RPMI8226 (cell line): ENCODE data around the gene SPRED2.

Source experiments
- DNase-seq: peaks from one replicate; pipeline ENCODE4 v3.0.0-alpha.2; 2015

SPRED2 gene

DNA sequence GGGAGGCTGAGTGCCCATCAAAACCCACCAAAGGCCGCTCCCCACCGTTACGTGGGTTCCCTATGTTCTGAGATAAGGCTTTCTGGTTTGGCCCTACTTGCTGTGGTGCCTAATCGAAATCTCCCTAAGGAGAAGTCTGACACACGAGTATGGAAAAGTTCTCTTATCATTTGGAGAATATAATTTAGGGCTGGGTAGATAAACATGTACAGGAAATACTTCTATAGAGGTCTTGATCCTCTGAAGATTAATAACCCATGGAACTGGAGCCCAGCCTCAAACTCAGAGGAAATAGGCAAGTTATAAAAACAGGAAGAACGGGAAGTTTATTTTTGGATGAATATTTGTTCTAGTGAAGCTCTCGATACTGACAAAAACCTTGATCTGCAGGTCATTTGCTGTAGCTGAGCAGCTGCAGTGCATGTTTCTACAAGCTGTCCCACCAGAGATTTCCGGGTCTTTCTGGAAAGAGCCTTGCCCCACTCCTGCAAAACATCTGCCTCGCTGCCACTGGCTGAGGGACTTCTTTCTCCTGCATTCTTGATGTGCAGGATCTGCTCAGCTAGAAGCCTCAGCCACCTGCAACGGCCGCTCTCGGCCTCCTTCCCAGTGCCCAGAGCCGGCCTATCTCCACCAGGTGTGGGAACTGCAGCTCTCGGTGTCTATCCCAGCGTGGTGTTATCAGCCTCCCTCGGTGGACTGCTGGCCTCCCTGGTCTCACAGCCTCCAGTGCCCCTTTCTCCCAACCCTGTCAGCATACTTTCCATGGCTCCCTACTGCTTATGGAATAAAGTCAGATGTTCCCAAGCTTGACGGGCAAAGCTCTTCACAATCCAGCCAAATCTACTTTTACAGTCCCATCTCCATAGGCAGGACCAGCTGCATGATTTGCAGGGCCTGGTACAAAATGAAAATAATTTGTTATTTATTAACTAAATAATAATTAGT is 48.6 kb downstream of the SPRED2 start:
- DNase-seq = no peak

DNA sequence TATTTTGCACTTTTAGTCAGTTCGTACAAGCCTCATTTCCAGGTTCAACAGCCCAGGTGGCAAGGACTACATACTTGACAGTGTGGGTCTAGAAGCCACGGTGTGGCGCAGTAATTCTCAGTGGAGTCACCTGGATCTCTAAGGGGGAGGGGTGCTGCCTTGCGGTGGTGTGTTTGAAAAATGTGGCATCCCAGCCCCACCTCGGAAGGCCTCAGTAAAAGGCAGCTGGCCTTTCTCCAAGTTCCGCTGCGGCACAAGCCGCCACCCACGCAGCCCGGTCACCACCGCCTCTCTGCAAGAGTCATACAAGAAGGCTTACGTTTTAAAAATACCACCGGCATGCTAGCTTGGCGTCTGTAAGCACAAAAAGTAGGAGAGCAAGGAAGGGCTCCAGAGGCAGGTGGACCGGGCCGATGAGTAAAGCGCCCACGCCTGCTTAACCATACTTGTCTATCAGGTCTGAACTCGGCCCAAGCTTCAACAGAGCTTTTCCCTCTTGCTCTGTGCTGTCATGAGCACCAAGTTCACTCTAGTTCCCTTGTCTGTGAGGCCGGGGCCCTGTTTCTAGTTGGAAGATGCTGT is 49.5 kb downstream of the SPRED2 start:
- DNase-seq = peak; percentile 88

DNA sequence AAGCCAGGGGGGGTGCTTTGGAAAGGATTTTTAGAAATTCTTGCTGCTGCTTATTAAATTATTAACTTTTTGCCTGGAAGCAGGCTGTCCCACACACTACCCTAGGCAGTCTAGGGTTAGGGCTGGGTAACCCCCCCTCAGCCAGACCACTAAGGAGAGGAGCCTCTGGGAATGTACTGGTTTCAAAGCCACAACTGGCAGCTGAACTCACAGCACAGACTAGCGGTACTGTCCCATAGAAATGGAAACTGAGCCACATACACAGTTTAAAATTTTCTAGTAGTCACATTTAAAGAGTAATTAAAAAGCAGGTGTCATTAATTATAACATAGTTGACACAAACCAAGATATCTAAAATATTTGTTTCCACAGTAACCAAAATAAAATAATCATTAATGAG is 50.1 kb downstream of the SPRED2 start:
- no peak for DNase-seq

DNA sequence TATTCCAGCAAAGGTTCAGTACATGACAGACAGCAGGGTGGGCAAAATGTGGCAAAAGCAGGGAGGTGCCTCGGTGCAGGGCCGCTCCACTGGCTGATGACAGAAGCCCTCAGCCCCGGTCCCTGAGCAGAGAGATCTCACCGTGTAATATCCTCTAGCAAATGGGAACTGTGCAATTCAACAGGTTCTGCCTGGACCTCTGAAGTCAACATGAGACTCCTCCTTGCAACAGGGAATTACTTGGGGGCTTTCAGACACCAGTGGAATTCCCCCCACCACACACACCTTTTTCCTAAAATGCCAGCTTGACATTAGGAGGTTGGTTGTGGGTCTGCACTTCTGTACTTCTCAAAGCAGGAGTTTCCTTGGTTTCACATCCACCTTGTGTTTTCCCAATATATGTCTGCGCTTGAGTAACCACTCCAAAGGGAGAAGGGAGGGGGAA is 50.8 kb downstream of the SPRED2 start:
- DNase-seq = no peak

DNA sequence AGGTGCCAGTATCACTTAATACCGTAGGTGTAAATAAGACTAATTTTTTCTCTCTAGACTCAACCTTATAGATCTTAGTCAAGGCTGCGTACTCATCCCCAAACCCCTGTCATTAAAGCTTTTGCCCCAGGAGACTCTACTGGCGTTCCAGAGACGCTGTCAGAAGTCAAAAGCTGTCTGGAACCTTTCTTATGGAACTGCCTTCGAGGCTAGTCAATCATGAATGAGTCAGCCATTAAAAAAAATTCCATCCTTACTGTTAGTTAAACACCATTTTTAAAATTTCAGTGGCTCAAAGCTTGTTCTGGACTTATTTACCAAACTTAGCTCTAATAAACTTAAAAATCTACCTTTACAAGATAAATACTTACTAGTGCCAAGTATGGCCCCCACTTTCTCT is 52.1 kb downstream of the SPRED2 start:
- no peak for DNase-seq

DNA sequence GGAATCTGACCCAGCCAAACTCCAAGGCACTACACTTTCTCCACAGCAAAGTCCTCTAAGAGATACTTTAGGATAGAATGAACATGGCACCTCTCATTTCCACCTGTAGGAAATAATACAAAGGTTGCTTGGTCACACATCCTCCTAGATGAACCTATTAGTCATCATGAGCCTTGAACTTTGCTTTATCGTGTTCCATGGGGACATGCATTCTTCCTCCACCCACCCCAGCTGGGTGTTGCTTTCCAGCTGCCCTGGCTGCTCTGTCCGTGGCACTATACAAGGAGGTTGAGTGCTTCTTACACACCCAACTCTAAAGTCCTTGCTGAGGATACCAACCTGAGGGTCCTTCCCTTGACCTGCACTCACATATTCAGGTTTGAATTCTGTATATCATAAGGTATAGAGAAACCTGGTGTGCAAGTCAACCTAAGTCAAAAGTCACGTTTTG is 52.7 kb downstream of the SPRED2 start:
- DNase-seq = no peak

DNA sequence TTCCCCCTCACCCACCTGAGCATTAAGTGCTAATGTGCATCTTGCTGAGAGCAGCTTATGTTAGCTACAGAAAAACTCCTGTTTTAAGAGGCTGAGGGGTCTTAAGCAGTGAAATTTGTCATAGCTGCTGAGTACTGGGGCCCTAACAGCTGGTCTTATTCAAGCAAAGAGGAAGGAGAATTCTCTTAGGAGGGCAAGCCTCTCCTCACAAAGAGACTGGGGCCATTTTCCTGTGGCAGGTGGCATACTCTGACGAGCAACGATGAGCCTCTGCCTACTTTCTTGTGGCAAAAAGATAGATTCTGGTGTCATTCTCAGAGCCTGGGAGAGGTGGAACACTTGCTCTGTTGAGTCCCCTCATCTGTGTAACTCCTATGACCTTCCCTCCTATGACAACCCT is 53.2 kb downstream of the SPRED2 start:
- no peak for DNase-seq

DNA sequence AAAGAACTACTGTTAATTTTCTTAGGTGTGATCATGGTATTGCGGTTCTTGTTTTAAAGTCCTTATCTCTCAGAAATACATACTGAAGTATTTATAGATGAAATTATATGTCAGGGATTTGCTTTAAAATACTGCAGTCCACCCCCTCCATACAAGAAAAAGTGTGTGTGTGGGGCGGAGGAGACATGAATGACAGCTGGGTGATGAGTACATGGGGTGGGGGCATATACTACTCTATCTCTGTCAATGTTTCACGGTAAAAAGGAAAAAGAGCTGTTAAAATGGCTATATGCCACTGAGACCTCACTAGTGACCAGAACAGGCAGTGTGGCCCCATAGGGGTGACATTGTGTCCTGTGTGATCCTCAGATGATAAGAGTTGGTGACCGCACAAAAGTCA is 54.1 kb downstream of the SPRED2 start:
- no peak for DNase-seq

DNA sequence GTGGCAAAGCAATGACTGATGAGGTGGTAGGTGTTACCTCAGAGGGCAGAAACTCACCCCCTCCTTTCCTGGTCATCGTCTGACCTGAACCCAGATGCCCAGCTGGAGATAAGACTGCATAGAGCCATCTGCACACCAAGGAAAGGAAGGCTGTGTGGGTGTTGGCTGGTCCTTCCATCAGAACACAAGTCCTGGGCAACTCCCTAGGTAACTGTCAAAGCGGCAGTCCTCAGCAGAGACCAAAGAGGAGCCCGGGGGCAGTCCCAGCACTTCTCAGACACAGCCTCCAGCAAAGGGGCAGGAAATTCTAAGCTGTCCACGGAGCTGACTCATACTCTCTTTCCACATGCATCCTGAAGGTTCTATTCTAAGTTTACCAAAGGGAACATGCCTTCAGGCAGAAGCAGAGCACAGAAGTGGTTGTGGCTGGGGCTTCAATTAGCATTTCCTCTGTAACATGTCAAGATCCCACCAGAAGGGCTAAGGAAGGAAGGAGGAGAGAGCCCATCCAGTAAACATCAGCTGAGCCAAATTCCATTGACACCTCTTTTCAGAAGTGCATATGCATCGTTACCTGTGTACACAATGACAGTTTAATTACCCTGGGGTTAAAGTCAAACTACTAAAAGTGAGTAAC is 54.7 kb downstream of the SPRED2 start:
- no peak for DNase-seq

DNA sequence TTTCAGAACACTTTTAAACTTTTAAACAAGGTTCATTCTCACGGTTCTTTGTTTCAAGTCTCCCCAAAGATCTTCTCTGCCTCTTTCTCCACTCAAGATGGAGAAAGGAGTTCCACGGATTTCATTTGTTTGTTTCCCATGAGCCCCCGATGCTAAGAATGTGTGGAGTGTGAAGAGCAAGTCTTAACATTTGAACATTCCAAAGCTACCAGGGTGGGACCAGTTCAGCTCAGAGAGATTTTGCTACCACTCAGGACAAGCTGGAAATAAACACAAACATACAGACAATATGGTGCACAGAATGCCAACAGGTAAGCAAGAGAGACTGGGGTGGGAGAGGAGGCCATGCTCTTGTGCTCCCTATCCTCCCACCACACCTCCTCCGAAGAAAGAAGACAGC is 56.7 kb downstream of the SPRED2 start:
- no peak for DNase-seq

DNA sequence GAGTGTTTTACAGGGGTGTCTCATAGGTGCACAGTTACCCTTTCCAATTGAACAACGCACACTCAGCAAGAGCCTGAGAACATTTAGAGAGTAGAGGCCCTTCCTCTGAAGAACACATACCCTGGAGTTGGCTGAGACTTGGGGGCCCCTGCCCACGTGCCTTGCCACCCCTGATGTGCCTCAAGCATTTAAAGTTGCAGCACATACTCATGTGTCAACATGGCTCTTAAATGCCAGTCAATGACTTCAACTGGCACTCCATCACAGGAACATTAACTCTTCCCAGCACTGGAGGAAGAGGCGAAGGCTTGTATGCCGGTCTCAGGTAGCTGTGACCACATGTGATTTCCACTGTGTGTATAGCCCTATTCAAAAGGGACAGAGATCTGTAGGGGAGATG is 57.4 kb downstream of the SPRED2 start:
- DNase-seq = no peak

DNA sequence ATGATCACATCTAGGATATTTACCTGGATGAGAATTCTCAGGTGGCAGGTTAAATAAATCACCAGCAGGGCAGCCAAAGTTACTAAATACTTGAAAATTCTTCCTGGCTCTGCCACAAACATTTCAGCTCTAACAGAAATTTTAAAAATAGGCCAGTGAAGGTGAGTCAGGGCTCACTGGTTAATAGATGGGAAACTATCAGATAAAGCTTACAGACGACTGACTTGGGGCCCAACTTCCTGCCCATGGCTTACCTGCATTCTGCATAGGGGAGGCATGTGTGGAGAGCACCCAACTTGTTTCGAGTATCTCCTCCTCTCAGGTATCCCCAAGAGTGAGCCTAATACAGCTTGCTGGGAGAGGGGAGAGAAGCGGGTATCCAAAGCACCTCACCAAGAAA is 57.8 kb downstream of the SPRED2 start:
- DNase-seq = no peak

DNA sequence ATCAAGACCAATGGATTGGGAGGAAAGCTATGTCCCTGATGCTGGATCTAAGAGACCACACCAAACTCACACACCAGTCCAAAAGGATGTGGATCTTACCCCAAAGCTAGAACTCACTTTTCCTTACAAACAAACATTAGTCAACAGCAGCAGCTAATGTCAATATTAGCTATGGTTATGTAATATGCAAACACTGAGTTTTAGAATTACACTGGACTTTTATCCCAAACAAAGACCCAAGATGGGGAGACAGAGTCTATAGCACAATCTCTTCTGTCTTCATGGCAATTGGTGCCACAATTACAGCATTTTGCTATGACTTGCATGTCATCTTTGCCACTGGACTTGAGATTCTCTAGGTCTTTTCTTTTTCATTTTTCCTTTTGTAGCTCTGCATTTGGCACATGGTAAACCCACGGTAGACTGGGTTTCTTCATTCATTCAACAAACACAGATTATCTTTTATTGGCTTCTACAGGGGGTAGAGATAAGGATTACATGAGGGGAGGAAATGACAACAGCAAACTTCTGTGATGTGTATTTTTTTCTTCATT is 59.0 kb downstream of the SPRED2 start:
- DNase-seq = no peak

DNA sequence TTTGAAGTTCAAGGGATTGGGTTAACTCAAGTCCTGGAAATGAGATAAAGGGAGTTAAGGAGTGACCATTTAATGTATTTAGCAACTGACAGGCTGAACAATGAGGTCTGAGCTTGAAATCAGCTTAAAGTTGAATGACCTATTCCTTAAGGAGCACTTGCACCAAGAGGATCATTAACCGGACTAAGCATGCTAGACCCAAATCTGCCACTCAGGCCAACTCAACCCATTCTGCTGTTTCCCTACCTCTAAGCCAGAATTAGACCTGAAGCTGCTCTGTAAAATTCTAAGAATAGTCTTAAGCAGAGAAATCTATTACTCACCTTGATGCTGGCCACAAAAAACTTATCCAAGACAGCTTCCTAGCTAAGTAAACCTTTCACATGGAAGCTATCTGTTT is 59.8 kb downstream of the SPRED2 start:
- DNase-seq = no peak

DNA sequence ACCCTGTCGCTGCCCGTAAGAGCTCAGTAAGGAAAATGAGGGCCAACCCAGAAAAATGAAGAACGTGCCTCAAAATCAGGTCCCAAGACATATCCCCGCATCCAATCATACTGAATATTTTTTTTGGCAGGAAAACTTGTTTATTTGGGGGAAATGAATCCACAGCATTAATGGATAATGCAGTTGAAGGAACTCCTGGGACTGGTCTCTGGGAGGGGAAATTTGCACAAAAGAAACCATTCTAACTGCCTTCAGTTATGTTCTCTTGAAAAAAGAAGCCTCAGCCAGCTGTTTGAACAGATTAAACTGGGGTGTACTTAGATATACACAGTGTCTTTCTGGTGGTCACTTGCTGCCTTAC is 61.3 kb downstream of the SPRED2 start:
- no peak for DNase-seq

DNA sequence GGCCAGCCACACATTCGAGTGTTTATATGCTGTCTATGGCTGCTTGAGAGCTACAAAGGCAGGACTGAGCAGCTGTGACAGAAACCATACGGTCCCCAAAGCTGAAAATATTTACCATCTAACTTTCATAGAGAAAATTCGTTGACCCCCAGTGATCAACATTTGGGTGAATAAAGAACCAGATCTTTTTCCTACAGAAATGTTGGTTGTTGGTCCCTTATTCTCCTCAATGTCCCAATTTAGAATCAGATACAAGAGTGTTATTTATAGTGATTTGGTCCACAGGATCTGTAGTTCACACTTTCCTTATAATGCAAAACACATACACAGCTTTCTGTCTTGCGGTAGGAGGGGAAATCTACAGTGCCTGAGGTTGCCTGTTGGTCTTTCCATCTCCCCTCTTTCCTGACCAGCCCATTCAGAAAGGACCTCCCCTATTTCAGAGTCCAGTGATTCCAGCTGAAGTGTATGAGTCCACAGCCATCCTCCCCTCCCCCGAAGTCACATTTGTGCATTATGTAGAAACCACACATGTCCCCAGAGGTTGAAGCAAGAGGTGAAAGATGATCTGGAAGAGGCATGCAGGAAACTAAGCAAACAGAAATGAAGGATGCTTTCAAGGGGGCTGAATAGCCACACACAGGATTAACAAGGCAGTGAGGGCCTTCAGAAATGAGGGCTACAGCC is 61.9 kb downstream of the SPRED2 start:
- no peak for DNase-seq

DNA sequence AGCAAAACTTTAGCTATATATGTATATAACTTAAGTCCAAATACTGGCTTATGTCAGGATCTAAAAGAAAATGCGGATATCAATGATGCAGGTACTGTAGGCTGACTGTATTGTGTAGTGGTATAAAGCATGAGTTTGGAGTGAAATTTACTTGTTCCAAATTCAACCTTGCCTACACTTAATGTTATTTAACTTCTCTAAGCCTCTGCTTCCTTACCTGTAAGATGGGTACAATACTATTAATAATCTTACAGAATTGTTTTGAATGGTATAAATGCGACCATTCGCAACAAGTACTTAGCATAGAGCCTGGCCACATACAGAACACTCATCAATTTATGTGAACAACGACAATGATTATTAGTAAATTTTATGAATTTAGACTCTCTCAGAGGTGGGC is 62.4 kb downstream of the SPRED2 start:
- DNase-seq = no peak

DNA sequence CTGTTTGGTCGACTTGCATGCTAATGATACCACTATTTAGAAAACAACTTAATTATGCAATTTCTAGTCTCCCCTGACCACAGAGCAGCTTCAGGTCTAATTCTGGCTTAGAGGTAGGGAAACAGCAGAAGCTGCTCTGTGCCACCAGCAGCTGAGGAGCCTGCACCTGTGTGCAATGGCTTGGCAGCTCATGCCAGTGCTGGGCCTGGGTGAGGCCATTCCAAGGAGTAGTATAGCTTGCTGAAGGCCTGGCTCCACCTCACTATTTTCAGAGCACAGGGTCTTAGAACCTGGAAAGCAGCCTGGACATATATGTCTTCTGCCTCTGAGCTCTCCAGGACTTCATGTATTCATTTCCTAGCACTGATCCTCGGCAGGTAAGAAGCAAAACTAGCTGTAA is 62.8 kb downstream of the SPRED2 start:
- DNase-seq = no peak

DNA sequence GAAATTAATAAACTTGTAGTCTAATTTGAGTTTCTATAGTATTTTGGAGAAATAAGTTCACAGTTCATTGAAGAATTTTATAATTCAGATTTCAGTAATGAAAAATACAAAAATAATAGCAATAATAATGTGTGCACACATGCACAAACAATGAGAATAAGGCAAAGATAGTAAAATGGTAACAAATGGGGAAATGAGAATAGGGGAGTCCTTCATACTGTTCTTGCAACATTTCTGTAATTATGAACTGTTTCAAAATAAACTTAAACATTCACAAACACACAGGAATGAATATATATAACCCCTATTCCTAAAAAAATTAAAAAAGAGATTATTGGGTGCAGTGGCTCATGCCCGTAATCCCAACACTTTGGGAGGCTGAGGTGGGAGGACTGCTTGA is 63.9 kb downstream of the SPRED2 start:
- DNase-seq = no peak

DNA sequence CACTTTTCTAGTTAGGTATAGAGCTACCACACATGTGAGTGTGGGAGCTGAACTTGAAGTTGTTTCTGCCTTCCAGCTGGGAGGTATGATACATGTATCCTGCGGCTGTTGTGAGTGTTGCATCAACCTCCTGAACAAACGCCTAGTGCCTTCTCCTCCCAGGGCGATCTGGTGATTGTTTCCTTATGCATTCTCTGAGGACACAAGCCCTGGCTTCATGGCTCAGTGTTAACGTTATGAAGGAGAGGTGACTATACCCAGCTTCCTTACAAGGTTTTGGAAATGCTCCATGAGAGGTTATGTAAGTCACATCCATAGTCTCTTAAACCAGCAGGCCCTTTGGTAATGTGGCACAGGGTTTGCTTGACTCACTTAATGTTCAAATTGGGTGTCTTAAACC is 64.9 kb downstream of the SPRED2 start:
- DNase-seq = no peak

DNA sequence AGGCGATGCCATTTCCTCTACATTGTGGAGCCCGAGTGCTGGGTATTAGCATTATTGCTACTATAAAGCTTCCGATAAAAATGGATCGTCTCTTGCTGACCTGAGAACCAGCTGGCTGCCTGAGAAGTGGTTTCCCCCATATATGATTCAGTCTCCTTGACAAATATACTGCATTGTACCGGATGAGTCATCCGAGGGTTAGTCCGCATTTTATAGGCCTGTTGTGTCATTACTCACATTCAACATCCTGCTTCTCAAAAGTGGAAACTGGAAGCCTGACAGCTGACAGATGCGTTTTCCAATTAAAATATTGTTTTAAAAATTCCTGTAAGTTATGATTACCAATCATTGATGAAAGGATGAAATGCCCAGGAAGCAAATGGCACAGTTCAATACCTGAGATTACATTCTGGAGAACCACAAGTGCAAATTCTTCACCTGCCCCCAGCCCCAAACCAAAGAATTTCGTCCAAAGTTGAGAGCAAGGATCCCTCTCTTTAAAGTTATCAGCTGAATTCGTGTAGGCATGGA is 65.7 kb downstream of the SPRED2 start:
- no peak for DNase-seq

DNA sequence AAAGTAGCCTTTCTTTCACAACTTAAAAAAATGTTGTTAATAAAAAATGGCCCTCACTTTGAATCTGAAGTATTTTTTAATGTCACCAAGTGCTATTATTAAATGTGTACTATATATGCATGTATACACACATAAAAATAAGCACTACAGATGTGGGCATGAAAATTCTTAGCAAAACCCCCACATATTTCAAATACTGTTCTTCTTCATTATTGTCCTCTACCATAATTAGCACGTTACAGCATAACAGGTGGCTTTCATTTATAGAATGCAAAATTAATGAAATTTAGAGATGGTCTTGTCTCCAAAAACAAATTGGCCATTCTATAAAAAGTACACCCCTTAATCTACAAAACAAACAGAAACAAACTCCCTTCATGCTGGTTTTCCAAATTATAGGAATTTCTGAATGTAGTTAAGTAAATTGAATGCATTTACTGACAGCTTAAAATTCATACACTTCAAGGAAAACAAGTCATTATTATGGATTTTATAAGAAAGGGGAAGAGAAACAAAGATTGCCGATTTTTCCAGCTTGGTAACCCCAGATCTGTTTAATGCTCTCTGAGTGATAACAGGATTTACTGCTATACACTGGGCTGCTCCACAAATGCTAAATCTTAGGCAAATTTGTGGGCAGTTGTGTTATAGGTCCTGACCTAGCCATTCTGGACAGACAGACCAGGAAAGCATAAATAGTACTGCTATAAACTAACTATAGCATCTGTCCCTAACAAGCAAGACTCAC is 67.2 kb downstream of the SPRED2 start:
- DNase-seq = no peak
